ENCODE results near the gene FAM3A.
A peak's percentile ranks its signal among the peaks of the same experiment; 100 is the strongest.

The FAM3A gene

DNA sequence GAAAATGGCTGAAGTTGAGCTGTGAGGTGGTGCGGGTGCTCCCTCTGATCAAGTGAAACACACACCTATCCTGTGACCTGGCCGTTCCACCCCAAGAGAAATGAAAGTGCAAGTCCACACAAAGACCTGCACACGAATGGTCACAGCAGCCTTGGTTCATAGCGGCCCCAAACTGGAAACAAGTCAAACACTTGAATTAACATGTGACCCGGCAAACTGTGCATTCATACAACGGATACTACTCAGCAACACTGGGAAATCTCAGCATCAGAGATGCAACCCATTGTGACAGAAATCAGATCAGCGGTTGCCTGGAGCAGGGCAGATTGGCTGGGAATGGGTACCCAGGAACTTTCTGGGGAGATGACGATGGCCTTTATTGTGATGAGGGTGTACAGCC lies 23.0 kb upstream of the FAM3A start:
- no peak overlapping the region for H3K4me3 ChIP-seq (ENCODE audit: control insufficient read depth, low read depth, low read length)
- DNase-seq (ENCODE audit: low read depth), result no peak
- no peak for TF ChIP-seq CTCF (conservative IDR thresholded peaks at IDR 0.05; ENCODE audit: control insufficient read depth, insufficient read depth, low read depth, low read length)

DNA sequence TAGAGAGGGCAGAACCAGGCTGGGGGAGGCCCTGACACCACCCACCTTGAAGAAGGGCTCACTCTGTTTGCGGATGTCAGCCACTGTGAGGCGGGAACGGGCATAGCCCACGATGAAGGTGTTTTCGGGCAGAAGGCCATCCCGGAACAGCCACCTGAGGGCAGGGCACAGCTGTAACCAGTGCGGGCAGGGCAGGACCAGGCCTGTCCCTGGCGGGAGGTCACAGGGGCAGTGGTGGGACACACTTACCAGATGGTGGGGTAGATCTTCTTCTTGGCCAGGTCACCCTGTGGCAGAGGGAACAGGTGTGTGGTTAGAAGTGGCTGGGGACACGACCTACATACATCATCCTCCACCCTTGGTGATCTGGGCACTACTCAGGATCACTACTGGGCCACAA lies 19.9 kb upstream of the FAM3A start:
- DNase-seq (ENCODE audit: low read depth), result no peak
- no peak for TF ChIP-seq CTCF (conservative IDR thresholded peaks at IDR 0.05; ENCODE audit: control insufficient read depth, insufficient read depth, low read depth, low read length)
- no peak overlapping the region for H3K4me3 ChIP-seq (ENCODE audit: control insufficient read depth, low read depth, low read length)

- DNase-seq (ENCODE audit: low read depth), result peak; percentile 86
Observed at GRCh38 chrX:154534526-154535322, 18.7 kb upstream of the FAM3A start.

GRCh38 chrX:154532690-154533089 lies 16.7 kb upstream of the FAM3A start:
- DNase-seq (ENCODE audit: low read depth), result no peak
- TF ChIP-seq CTCF (conservative IDR thresholded peaks at IDR 0.05; ENCODE audit: control insufficient read depth, insufficient read depth, low read depth, low read length), result no peak
- no peak overlapping the region for H3K4me3 ChIP-seq (ENCODE audit: control insufficient read depth, low read depth, low read length)

More at GRCh38 chrX:154534526-154535322, 18.7 kb upstream of the FAM3A start:
- H3K4me3 ChIP-seq (ENCODE audit: control insufficient read depth, low read depth, low read length), result no peak overlapping the region
- TF ChIP-seq CTCF (conservative IDR thresholded peaks at IDR 0.05; ENCODE audit: control insufficient read depth, insufficient read depth, low read depth, low read length), result peak; percentile 97

DNA sequence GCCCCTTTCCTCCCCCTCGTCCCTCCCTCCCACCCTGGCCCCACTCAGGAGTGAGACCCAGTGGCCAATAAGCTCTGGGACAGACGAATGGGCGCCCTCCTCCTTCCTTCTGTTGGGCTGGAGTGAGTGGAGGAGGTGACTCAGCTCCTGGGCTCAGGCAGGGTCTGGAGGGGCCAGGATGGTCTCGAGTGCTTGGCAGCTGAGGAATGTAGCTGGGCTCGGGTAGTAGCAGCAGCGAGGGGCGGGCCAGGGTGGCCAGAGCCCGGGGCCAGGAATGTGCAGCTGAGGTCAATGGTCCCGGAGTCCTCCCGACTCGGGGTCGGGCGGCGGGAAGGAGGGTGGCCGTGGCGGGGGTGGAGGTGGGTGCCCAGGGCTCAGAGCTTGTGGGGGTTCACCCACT lies 15.6 kb upstream of the FAM3A start:
- H3K4me3 ChIP-seq (ENCODE audit: control insufficient read depth, low read depth, low read length), result no peak overlapping the region
- DNase-seq (ENCODE audit: low read depth), result peak; percentile 39
- no peak for TF ChIP-seq CTCF (conservative IDR thresholded peaks at IDR 0.05; ENCODE audit: control insufficient read depth, insufficient read depth, low read depth, low read length)

- no peak overlapping the region for H3K4me3 ChIP-seq (ENCODE audit: control insufficient read depth, low read depth, low read length)
- no peak for TF ChIP-seq CTCF (conservative IDR thresholded peaks at IDR 0.05; ENCODE audit: control insufficient read depth, insufficient read depth, low read depth, low read length)
- DNase-seq (ENCODE audit: low read depth), result no peak
Observed at GRCh38 chrX:154530286-154530685, 14.3 kb upstream of the FAM3A start.
